Measurements from ENCODE around the gene SLC16A7. TPM values are rescaled to one million over a fixed set of nuclear protein-coding genes. Genes with fewer than 3 reads are reported as not detected.
A peak's percentile ranks its signal among the peaks of the same experiment; 100 is the strongest.

SLC16A7 gene
- total RNA-seq, 4 donors from 2014 or later = 18.2 to 71.4 (median 45.0) TPM

DNA sequence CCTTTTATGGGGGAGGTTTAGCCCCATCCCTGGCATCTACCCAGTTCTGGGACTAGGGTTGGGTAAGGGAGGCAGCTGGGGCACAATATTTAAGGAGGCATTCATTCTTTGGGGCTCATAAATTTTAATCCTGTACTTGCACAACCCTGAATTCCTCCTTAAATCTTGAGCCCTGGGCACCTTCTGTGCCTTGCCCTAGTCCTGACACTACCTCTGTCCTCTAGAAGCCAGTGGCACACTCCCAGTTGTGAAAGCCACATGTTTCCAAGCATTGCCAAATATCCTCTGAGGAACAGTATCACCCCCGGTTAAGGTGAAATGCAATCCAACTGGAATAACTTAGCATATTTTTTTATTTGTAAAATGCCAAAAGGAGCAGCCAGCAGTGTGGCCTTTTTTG, 36.6 kb downstream of the SLC16A7 start:
- H3K27me3 ChIP-seq = no peaks in the 10 kb centered on the region
- peaks cover 0 to 9% (median 0%) of the 10 kb centered on the region in 3 donors for H3K4me1 ChIP-seq
- peak; percentile 83 for TF ChIP-seq POLR2AphosphoS5 (IDR thresholded peaks at IDR 0.05)
- TF ChIP-seq, protein P1, sequence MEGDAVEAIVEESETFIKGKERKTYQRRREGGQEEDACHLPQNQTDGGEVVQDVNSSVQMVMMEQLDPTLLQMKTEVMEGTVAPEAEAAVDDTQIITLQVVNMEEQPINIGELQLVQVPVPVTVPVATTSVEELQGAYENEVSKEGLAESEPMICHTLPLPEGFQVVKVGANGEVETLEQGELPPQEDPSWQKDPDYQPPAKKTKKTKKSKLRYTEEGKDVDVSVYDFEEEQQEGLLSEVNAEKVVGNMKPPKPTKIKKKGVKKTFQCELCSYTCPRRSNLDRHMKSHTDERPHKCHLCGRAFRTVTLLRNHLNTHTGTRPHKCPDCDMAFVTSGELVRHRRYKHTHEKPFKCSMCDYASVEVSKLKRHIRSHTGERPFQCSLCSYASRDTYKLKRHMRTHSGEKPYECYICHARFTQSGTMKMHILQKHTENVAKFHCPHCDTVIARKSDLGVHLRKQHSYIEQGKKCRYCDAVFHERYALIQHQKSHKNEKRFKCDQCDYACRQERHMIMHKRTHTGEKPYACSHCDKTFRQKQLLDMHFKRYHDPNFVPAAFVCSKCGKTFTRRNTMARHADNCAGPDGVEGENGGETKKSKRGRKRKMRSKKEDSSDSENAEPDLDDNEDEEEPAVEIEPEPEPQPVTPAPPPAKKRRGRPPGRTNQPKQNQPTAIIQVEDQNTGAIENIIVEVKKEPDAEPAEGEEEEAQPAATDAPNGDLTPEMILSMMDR (IDR thresholded peaks at IDR 0.05) = no peak
- H3K36me3 ChIP-seq = no peaks in the 10 kb centered on the region
- H3K9me3 ChIP-seq = no peaks in the 10 kb centered on the region
- no peak overlapping the region for H3K27ac ChIP-seq
- no peak overlapping the region for H3K4me3 ChIP-seq
- peak; percentile 74 for ATAC-seq
- 43 to 63% methylated on average over 1 of the region's 1 CpG for WGBS, 2 donors (ENCODE audit: low coverage in 1 of 2)

DNA sequence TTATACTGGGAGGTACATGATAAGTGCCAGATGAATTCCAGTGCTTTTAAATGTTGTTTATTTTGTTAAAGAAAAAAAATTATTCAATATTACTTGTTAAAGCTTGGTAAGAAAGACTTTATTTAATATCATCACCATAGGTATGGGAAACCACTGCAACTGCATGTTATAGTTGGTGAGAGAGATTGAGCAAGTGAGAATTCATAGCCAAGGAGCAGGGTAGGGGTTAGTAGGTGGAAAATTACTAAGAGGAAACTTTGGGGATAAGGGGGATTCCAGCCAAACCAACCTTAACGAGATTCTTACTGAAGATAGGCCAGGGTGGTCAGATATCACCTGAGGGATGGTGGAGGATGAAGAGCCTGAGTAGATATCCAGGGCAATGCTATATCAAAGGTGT, 38.4 kb downstream of the SLC16A7 start:
- H3K27ac ChIP-seq = no peak overlapping the region
- H3K4me1 ChIP-seq = peaks cover 0 to 6% (median 0%) of the 10 kb centered on the region in 3 donors
- H3K36me3 ChIP-seq = no peaks in the 10 kb centered on the region
- ATAC-seq = no peak
- H3K9me3 ChIP-seq = no peaks in the 10 kb centered on the region
- TF ChIP-seq POLR2A (IDR thresholded peaks at IDR 0.05) (no peak), POLR2AphosphoS5 (IDR thresholded peaks at IDR 0.05) (no peak), EP300 (IDR thresholded peaks at IDR 0.05) (no peak)
- TF ChIP-seq, protein P1 (IDR thresholded peaks at IDR 0.05) = no peak
- H3K4me3 ChIP-seq = no peak overlapping the region
- no peaks in the 10 kb centered on the region for H3K27me3 ChIP-seq
- WGBS, 2 donors (ENCODE audit: low coverage in 1 of 2) = 83 to 100% methylated on average over 1 of the region's 1 CpG

DNA sequence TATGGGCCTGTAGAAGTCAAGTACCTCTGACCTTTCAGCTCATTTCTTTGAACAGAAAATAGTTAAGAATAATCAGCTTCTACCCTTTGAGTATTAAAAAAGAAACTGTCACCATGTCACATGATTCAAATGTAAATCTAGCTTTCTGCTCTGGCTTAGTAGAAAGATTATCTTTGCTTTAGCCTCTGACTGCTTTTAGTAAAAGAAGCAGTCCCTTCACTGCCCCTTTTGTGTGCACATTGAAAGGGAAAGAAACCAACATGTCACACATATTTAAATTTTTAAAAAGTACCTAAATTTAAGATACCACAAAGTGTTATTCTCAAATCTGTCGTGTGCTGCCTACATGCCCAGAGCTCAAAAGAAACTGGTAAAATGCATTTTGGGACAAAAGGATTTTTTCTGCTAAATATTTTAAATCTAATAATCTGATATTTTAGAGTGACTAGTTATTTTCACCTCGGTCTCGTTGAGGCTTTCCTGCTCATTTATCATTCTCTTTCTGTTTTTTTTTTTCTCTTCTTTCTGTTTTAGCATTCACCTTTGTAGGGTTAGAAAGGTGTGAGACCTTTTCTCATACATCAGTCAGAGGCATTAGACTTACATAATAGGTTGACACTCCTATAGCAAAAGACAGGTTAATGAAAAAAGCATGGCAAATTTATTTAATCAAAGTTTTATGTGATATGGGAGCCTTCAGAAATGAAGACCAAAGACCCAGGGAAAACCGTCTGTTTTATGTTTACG, 41.3 kb downstream of the SLC16A7 start:
- 77 to 100% methylated on average over 3 to 5 of the region's 5 CpGs for WGBS, 2 donors (ENCODE audit: low coverage in 1 of 2)

DNA sequence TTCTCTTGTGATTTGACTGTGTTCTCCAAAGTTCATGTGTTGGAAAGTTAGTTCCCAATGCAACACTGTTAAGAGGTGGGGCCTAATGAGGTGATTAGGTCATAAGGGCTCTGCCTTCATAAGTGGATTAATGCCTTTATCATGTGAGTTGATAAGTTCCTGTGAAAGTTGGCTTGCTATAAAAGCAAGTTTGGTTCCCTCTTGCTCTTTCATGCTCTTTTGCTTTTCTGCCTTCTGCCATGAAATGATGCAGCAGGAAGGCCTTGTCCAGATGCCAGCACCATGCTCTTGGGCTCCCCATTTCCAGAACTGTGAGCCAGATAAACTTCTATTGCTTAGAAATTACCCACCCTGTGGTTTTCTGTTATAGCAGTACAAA, 41.9 kb downstream of the SLC16A7 start:
- H3K27ac ChIP-seq = no peak overlapping the region
- TF ChIP-seq EP300 (IDR thresholded peaks at IDR 0.05) (no peak), POLR2AphosphoS5 (IDR thresholded peaks at IDR 0.05) (no peak)
- TF ChIP-seq, protein P1 (IDR thresholded peaks at IDR 0.05) = no peak
- no peaks in the 10 kb centered on the region for H3K36me3 ChIP-seq
- no peaks in the 10 kb centered on the region for H3K27me3 ChIP-seq
- H3K9me3 ChIP-seq = no peaks in the 10 kb centered on the region
- no peak for ATAC-seq
- peaks cover 0 to 5% (median 0%) of the 10 kb centered on the region in 3 donors for H3K4me1 ChIP-seq
- no peak overlapping the region for H3K4me3 ChIP-seq

More for the DNA sequence above, 41.3 kb downstream of the SLC16A7 start:
- Histone ChIP-seq H3K27me3 (no peaks in the 10 kb centered on the region), H3K36me3 (no peaks in the 10 kb centered on the region), H3K27ac (no peak overlapping the region), H3K9me3 (no peaks in the 10 kb centered on the region), H3K4me1 (peaks cover 0 to 11% (median 0%) of the 10 kb centered on the region in 3 donors), H3K4me3 (no peak overlapping the region)
- ATAC-seq = no peak
- TF ChIP-seq EP300 (IDR thresholded peaks at IDR 0.05) = no peak
- no peak for TF ChIP-seq POLR2A (IDR thresholded peaks at IDR 0.05)
- TF ChIP-seq POLR2AphosphoS5 (IDR thresholded peaks at IDR 0.05) = no peak
- TF ChIP-seq, protein P1 (IDR thresholded peaks at IDR 0.05) = no peak

DNA sequence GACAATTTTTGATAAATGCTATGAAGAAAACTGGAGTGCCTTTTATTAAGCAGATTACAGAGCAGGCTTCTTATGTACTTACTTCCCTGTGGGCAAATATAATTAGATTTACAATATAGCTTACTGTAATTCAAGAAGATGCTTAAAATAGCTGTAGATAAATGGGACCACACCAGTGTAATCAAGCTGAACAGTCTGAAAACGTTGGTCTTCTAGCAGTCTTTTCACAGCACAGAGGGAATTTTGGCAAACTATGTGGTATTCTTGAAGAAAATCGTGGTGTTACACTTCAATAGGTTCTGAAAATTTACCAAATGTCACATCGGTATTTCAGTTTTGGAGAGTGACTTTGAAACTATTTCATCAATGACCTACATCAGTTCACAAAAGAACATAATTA, 47.7 kb downstream of the SLC16A7 start:
- Histone ChIP-seq H3K9me3 (no peaks in the 10 kb centered on the region), H3K27ac (no peak overlapping the region), H3K36me3 (peaks cover 0 to 10% of the 10 kb centered on the region in 2 donors), H3K4me3 (no peak overlapping the region), H3K4me1 (peaks cover 0 to 4% (median 0%) of the 10 kb centered on the region in 3 donors), H3K27me3 (no peaks in the 10 kb centered on the region)
- TF ChIP-seq, protein P1 (IDR thresholded peaks at IDR 0.05) = no peak
- no peak for TF ChIP-seq POLR2AphosphoS5 (IDR thresholded peaks at IDR 0.05)
- no peak for TF ChIP-seq POLR2A (IDR thresholded peaks at IDR 0.05)
- no peak for TF ChIP-seq EP300 (IDR thresholded peaks at IDR 0.05)
- no peak for ATAC-seq
- WGBS, 2 donors (ENCODE audit: low coverage in 1 of 2) = 64 to 65% methylated on average over 3 of the region's 3 CpGs
